ENCODE results near the gene ADAT2.
"Not testable (repeated sequence)": the region's sequence is repeated elsewhere in the genome, so short reads cannot be mapped to it uniquely, and the experiment has no call there.

Gene ADAT2

DNA sequence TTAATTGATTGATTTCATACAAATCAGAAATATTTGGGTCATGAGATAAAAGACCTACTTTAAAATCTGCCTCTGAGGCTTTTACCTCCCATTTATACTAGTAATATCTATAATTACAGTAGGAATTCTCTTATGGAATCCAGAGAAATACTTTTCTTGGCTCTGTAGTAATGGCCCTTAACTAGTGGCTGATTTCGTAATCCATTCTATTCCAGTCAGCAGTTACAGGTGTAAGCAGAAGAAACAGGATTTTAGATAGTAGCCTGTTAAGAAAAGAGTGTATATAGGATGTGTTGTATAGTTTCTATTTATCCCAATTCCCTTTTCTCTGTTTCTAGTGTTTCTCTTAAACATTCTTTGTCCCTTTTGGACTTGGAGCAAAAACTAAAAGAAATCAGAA is 21.3 kb upstream of the ADAT2 start:
- Histone ChIP-seq H3K4me3 (ENCODE audit: low read length in 2 of 2) (no peak overlapping the region), H3K4me1 (ENCODE audit: control insufficient read depth, insufficient read depth, low read length) (no peaks in the 10 kb centered on the region), H3K27ac (ENCODE audit: low read length) (no peak overlapping the region), H3K36me3 (ENCODE audit: control insufficient read depth in 2 of 2, insufficient read depth in 2 of 2, low read length in 2 of 2) (peaks cover 10 to 17% of the 10 kb centered on the region in 2 donors), H3K9me3 (ENCODE audit: control insufficient read depth in 2 of 2, low read length in 2 of 2) (no peaks in the 10 kb centered on the region), H3K9ac (ENCODE audit: low read length in 2 of 2) (no peak overlapping the region), H3K27me3 (ENCODE audit: control insufficient read depth in 1 of 2, insufficient read depth in 2 of 2, low read length in 2 of 2) (no peaks in the 10 kb centered on the region)

DNA sequence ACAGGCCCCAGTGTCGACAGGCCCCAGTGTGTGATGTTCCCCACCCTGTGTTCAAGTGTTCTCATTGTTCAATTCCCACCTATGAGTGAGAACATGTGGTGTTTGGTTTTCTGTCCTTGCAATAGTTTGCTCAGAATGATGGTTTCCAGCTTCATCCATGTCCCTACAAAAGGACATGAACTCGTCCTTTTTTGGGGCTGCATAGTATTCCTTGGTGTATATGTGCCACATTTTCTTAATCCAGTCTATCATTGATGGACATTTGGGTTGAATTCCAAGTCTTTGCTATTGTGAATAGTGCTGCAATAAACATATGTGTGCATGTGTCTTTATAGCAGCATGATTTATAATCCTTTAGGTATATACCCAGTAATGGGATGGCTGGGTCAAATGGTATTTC is 18.3 kb upstream of the ADAT2 start:
- peaks cover 6 to 13% of the 10 kb centered on the region in 2 donors for H3K36me3 ChIP-seq (ENCODE audit: control insufficient read depth in 2 of 2, insufficient read depth in 2 of 2, low read length in 2 of 2)
- H3K4me1 ChIP-seq (ENCODE audit: control insufficient read depth, insufficient read depth, low read length); H3K9me3 ChIP-seq (ENCODE audit: control insufficient read depth in 2 of 2, low read length in 2 of 2); H3K4me3 ChIP-seq (ENCODE audit: low read length in 2 of 2); H3K27me3 ChIP-seq (ENCODE audit: control insufficient read depth in 1 of 2, insufficient read depth in 2 of 2, low read length in 2 of 2); H3K27ac ChIP-seq (ENCODE audit: low read length); H3K9ac ChIP-seq (ENCODE audit: low read length in 2 of 2): not testable (repeated sequence)

DNA sequence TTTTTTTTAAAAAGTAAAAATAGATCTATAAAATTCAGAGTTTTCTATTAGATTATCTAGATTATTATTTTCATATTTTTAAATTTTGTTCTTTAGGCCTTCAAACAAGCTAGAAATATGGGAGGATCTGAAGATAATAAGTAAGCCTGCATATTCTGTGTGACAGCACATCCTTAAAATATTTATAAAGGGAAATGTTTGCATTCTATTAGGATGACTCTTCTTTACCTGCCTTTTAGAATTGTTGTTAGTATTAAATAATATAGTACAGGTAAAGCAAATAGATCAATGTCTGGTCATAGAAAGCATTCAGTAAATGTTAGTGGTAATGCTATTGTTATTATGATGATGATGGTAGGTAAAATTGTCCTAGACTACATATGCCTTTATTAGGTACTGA is 17.5 kb upstream of the ADAT2 start:
- no peaks in the 10 kb centered on the region for H3K4me1 ChIP-seq (ENCODE audit: control insufficient read depth, insufficient read depth, low read length)
- H3K4me3 ChIP-seq (ENCODE audit: low read length in 2 of 2): no peak overlapping the region
- H3K9me3 ChIP-seq (ENCODE audit: control insufficient read depth in 2 of 2, low read length in 2 of 2): no peaks in the 10 kb centered on the region
- H3K9ac ChIP-seq (ENCODE audit: low read length in 2 of 2): no peak overlapping the region
- H3K36me3 ChIP-seq (ENCODE audit: control insufficient read depth in 2 of 2, insufficient read depth in 2 of 2, low read length in 2 of 2): peaks cover 5 to 12% of the 10 kb centered on the region in 2 donors
- no peaks in the 10 kb centered on the region for H3K27me3 ChIP-seq (ENCODE audit: control insufficient read depth in 1 of 2, insufficient read depth in 2 of 2, low read length in 2 of 2)
- no peak overlapping the region for H3K27ac ChIP-seq (ENCODE audit: low read length)

DNA sequence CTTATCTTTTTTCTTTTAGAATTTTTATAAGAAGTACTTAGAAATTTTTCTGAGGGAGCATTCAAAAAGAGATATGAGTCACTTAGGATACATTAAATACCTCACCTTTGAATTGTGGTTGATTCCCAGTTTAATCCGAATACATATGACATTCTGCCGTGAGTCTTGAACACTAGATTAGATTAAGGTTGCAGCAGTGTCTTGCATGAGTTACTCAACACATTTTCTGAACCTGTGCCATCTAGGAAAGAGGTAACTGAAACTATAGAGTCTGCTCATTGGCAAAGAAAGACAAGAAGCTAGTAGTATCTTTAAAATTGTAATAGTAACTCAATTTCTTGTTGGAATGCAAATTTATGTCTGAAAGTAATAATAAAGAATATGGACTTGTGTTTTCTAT is 15.1 kb upstream of the ADAT2 start:
- no peaks in the 10 kb centered on the region for H3K27me3 ChIP-seq (ENCODE audit: control insufficient read depth in 1 of 2, insufficient read depth in 2 of 2, low read length in 2 of 2)
- H3K9ac ChIP-seq (ENCODE audit: low read length in 2 of 2): no peak overlapping the region
- no peaks in the 10 kb centered on the region for H3K9me3 ChIP-seq (ENCODE audit: control insufficient read depth in 2 of 2, low read length in 2 of 2)
- no peaks in the 10 kb centered on the region for H3K4me1 ChIP-seq (ENCODE audit: control insufficient read depth, insufficient read depth, low read length)
- no peak overlapping the region for H3K4me3 ChIP-seq (ENCODE audit: low read length in 2 of 2)
- H3K36me3 ChIP-seq (ENCODE audit: control insufficient read depth in 2 of 2, insufficient read depth in 2 of 2, low read length in 2 of 2): peaks cover 3 to 12% of the 10 kb centered on the region in 2 donors
- H3K27ac ChIP-seq (ENCODE audit: low read length): no peak overlapping the region

DNA sequence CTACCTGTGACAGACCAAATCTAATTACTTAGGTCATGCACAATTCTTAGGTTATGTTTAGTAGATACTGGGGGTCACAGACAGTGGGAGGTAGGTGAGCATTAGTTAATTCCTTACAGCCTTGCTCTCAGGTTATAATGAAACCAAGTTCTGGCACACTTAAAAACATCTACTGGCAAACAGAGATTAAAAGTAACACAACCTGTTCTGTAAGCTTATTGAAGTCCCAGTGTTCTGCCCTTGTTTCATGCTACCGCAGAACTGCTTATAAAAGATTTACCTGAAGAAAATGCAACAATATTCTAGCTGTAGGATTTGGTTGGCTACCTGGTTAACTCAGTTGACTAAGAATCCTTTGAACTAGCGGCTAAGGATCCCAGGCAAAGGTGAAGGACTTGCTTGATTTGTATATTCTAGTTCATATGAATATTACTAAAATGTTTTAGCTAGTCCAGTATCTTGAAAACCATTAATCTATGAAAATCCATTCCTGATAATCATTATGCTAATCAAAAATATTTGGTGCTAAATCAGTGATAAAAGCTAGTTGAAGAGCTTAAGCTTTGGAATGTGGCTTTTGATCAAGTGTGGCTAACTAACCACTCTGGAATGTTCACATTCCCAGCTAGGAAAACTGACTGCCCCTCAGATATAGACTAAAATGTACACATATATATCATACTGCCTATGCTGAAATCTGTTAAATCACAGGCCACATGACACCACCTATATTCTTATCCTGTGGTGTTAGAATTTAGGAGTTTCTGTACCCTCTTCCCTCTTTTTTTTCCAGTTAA is 7.3 kb upstream of the ADAT2 start:
- no peak overlapping the region for H3K9ac ChIP-seq (ENCODE audit: low read length in 2 of 2)
- no peak overlapping the region for H3K27ac ChIP-seq (ENCODE audit: low read length)
- H3K4me3 ChIP-seq (ENCODE audit: low read length in 2 of 2): no peak overlapping the region
- H3K27me3 ChIP-seq (ENCODE audit: control insufficient read depth in 1 of 2, insufficient read depth in 2 of 2, low read length in 2 of 2): no peaks in the 10 kb centered on the region
- no peaks in the 10 kb centered on the region for H3K4me1 ChIP-seq (ENCODE audit: control insufficient read depth, insufficient read depth, low read length)
- peaks cover 0 to 14% of the 10 kb centered on the region in 2 donors for H3K36me3 ChIP-seq (ENCODE audit: control insufficient read depth in 2 of 2, insufficient read depth in 2 of 2, low read length in 2 of 2)
- no peaks in the 10 kb centered on the region for H3K9me3 ChIP-seq (ENCODE audit: control insufficient read depth in 2 of 2, low read length in 2 of 2)

DNA sequence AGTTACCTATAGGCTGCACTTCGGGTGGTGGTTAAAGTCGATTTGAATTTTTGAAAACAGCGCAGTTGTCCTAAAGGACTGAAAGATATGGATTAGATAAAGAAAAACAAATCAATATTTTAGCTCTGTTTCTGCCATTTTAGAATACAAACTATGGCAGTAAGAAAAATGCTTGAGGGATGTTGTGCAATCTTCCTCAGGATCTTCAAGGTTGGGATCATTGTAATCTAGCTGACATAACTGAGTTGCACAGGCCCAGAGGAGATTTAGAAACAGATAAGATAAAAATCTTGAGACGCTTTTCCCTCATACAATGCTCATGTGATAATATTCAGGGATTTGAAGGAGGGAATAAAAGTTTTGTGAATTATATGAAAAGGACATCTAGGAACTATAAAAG is 1.0 kb upstream of the ADAT2 start:
- Histone ChIP-seq H3K9ac (ENCODE audit: low read length in 2 of 2) (peak overlapping the region in 1 of 2 donors; percentile 93), H3K36me3 (ENCODE audit: control insufficient read depth in 2 of 2, insufficient read depth in 2 of 2, low read length in 2 of 2) (no peaks in the 10 kb centered on the region), H3K4me3 (ENCODE audit: low read length in 2 of 2) (peak overlapping the region; percentile 92 to 94), H3K27ac (ENCODE audit: low read length) (no peak overlapping the region), H3K27me3 (ENCODE audit: control insufficient read depth in 1 of 2, insufficient read depth in 2 of 2, low read length in 2 of 2) (no peaks in the 10 kb centered on the region), H3K4me1 (ENCODE audit: control insufficient read depth, insufficient read depth, low read length) (peaks cover 10% of the 10 kb centered on the region), H3K9me3 (ENCODE audit: control insufficient read depth in 2 of 2, low read length in 2 of 2) (no peaks in the 10 kb centered on the region)

DNA sequence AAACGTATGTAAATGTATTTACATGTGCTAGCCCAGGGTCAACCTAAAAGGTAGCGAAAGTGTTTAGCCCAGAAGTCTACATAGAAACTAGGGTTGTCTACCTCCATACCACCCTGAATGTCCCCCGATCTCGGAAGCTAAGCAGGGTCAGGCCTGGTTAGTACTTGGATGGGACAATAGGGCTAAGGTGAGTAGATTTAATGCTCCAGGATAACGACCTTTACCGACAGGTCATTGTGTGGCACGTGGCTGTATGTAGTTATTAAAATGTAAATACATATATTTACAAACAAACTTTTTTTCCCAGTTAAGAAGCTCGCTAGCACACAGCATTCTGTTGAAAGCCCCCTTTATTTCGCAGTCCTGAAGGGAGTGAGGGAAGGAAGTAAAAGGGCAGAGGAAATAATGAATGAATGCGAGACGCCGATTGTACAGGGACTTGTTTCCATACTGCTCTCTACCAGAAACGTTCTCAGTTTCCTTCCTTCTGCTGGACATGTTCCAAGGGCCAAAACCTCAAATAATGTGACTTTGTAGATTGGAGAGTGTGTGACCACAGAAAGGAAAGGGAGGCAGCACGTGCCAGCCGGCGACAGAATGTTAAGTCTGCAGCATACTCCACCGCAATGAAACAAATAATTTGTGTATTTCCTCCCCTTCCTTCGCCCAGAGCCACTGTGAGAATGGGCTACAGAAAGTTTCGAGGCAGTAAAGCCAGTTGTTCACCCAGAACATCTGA is 612 bp downstream of the ADAT2 start:
- Histone ChIP-seq H3K4me3 (ENCODE audit: low read length in 2 of 2) (peak overlapping the region; percentile 92 to 94), H3K9ac (ENCODE audit: low read length in 2 of 2) (peak overlapping the region; percentile 92 to 93), H3K27me3 (ENCODE audit: control insufficient read depth in 1 of 2, insufficient read depth in 2 of 2, low read length in 2 of 2) (no peaks in the 10 kb centered on the region), H3K9me3 (ENCODE audit: control insufficient read depth in 2 of 2, low read length in 2 of 2) (no peaks in the 10 kb centered on the region), H3K27ac (ENCODE audit: low read length) (peak overlapping the region; percentile 58), H3K36me3 (ENCODE audit: control insufficient read depth in 2 of 2, insufficient read depth in 2 of 2, low read length in 2 of 2) (no peaks in the 10 kb centered on the region), H3K4me1 (ENCODE audit: control insufficient read depth, insufficient read depth, low read length) (peaks cover 10% of the 10 kb centered on the region)

DNA sequence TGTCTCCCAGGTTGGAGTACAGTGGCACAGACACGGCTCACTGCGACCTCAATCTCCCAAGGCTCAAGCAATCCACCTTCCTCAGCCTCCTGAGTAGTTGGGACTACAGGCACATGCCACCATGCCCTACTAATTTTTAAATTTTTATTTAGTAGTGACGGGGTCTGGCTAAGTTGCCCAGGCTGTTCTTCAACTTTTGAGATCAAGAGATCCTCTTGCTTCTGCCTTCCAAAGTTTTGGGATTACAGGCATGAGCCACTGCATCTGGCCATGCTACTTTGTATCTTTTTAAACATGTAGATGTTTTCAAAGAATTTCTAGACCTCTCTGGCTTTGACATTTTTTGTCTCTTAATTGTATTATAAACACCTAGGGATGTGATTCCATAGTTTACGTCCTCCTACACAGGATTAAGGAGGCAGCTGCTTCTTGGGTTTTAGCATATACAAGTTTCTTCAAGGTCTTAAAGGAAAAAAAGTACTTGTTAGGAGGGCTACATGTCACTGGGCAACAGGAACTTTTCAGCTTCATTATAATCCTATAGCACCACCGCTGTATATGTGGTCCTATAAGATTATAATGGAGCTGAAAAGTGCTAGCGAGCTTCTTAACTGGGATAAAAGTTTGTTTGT is 1.3 kb downstream of the ADAT2 start:
- peaks cover 10% of the 10 kb centered on the region for H3K4me1 ChIP-seq (ENCODE audit: control insufficient read depth, insufficient read depth, low read length)
- H3K9me3 ChIP-seq (ENCODE audit: control insufficient read depth in 2 of 2, low read length in 2 of 2): no peaks in the 10 kb centered on the region
- H3K27me3 ChIP-seq (ENCODE audit: control insufficient read depth in 1 of 2, insufficient read depth in 2 of 2, low read length in 2 of 2): no peaks in the 10 kb centered on the region
- peak overlapping the region; percentile 92 to 94 for H3K4me3 ChIP-seq (ENCODE audit: low read length in 2 of 2)
- no peaks in the 10 kb centered on the region for H3K36me3 ChIP-seq (ENCODE audit: control insufficient read depth in 2 of 2, insufficient read depth in 2 of 2, low read length in 2 of 2)
- H3K27ac ChIP-seq (ENCODE audit: low read length): no peak overlapping the region
- peak overlapping the region; percentile 92 to 93 for H3K9ac ChIP-seq (ENCODE audit: low read length in 2 of 2)

DNA sequence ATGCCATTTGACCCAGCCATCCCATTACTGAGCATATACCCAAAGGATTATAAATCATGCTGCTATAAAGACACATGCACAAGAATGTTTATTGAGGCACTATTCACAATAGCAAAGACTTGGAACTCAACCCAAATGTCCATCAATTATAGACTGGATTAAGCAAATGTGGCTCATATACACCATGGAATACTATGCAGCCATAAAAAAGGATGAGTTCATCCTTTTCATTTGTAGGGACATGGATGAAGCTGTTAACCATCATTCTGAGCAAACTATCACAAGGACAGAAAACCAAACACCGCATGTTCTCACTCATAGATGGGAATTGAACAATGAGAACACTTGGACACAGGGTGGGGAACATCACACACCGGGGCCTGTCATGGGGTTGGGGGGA is 2.6 kb downstream of the ADAT2 start:
- H3K27me3 ChIP-seq (ENCODE audit: control insufficient read depth in 1 of 2, insufficient read depth in 2 of 2, low read length in 2 of 2); H3K36me3 ChIP-seq (ENCODE audit: control insufficient read depth in 2 of 2, insufficient read depth in 2 of 2, low read length in 2 of 2); H3K9me3 ChIP-seq (ENCODE audit: control insufficient read depth in 2 of 2, low read length in 2 of 2); H3K4me3 ChIP-seq (ENCODE audit: low read length in 2 of 2); H3K27ac ChIP-seq (ENCODE audit: low read length); H3K9ac ChIP-seq (ENCODE audit: low read length in 2 of 2): not testable (repeated sequence)
- H3K4me1 ChIP-seq (ENCODE audit: control insufficient read depth, insufficient read depth, low read length): peaks cover 10% of the 10 kb centered on the region

DNA sequence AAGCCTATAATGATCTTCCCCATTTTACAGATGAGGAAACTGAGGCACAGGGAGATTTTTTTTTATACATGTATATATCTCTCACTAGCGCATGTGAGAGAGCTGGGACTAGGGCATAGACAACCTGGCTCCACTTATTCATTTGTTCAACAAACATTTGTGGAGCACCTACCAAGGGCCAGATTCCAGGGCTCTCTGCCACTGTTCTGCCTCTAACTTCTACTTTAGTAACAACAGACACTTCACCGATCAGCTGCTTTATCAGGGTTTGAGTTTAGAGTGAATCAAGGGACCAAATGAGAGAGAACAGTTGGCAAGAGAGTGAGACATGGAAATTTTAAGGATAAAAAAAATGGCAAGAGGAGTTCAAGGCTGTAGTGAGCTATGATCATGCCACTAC is 7.4 kb downstream of the ADAT2 start:
- H3K27me3 ChIP-seq (ENCODE audit: control insufficient read depth in 1 of 2, insufficient read depth in 2 of 2, low read length in 2 of 2): no peaks in the 10 kb centered on the region
- H3K4me1 ChIP-seq (ENCODE audit: control insufficient read depth, insufficient read depth, low read length): no peaks in the 10 kb centered on the region
- H3K9me3 ChIP-seq (ENCODE audit: control insufficient read depth in 2 of 2, low read length in 2 of 2): no peaks in the 10 kb centered on the region
- no peak overlapping the region for H3K4me3 ChIP-seq (ENCODE audit: low read length in 2 of 2)
- no peaks in the 10 kb centered on the region for H3K36me3 ChIP-seq (ENCODE audit: control insufficient read depth in 2 of 2, insufficient read depth in 2 of 2, low read length in 2 of 2)
- H3K27ac ChIP-seq (ENCODE audit: low read length): no peak overlapping the region
- H3K9ac ChIP-seq (ENCODE audit: low read length in 2 of 2): no peak overlapping the region
